Loucy (cell line): ENCODE data around the gene SH3BGRL2.

ENCODE experiments used
- H2AFZ ChIP-seq: fragments of 200-600 bp; sonication (generic); 2 replicates; pipeline ENCODE4 v1.6.0; 2016; ENCODE audit warnings: antibody characterized with exemption, mild to moderate bottlenecking, low read length, moderate library complexity
- H3F3A ChIP-seq: fragments of 200-600 bp; 2 replicates; pipeline ENCODE4 v1.6.0; 2016; ENCODE audit warnings: antibody characterized with exemption, low read depth, mild to moderate bottlenecking
- H3K27me3 ChIP-seq: fragments of 200-600 bp; sonication (generic); 2 replicates; pipeline ENCODE4 v1.6.1; 2014; ENCODE audit warnings: low read length, mild to moderate bottlenecking; ENCODE audit not compliant: insufficient read depth, poor library complexity, severe bottlenecking
- H3K36me3 ChIP-seq: fragments of 200-600 bp; sonication (generic); 2 replicates; pipeline ENCODE4 v1.6.1; 2016; ENCODE audit warnings: low read length; ENCODE audit not compliant: insufficient read depth
- H3K4me1 ChIP-seq: fragments of 200-600 bp; sonication (generic); 2 replicates; pipeline ENCODE4 v1.5.1; 2014; ENCODE audit warnings: low read length, mild to moderate bottlenecking; ENCODE audit not compliant: insufficient read depth, poor library complexity, severe bottlenecking
- H3K4me2 ChIP-seq: fragments of 200-600 bp; sonication (generic); 2 replicates; pipeline ENCODE4 v1.6.0; 2014; ENCODE audit warnings: antibody characterized with exemption, low read length, low read depth, mild to moderate bottlenecking; ENCODE audit not compliant: poor library complexity, severe bottlenecking
- H3K4me3 ChIP-seq: fragments of 200-600 bp; sonication (generic); 2 replicates; pipeline ENCODE4 v1.5.1; 2014; ENCODE audit warnings: low read length, mild to moderate bottlenecking, mixed read lengths; ENCODE audit not compliant: poor library complexity, severe bottlenecking
- H3K79me2 ChIP-seq: fragments of 200-600 bp; sonication (generic); 2 replicates; pipeline ENCODE4 v1.6.1; 2014; ENCODE audit warnings: low read length; ENCODE audit not compliant: insufficient read depth
- H3K9ac ChIP-seq: fragments of 200-600 bp; sonication (generic); 2 replicates; pipeline ENCODE4 v1.6.0; 2014; ENCODE audit warnings: mild to moderate bottlenecking, low read depth, low read length, moderate library complexity; ENCODE audit not compliant: poor library complexity, severe bottlenecking
- H3K9me2 ChIP-seq: fragments of 200-600 bp; sonication (generic); replicated peaks from 2 replicates; pipeline ENCODE4 v1.6.1; 2016; ENCODE audit warnings: low read depth, low read length, mixed read lengths
- H3K9me3 ChIP-seq: fragments of 200-600 bp; sonication (generic); 2 replicates; pipeline ENCODE4 v1.6.1; 2014; ENCODE audit warnings: mild to moderate bottlenecking, antibody characterized with exemption, low read length, low read depth; ENCODE audit not compliant: insufficient read depth
- H4K20me1 ChIP-seq: fragments of 200-600 bp; sonication (generic); 2 replicates; pipeline ENCODE4 v1.6.0; 2014; ENCODE audit warnings: antibody characterized with exemption, low read length, mild to moderate bottlenecking; ENCODE audit not compliant: insufficient read depth, poor library complexity, severe bottlenecking
- EZH2phosphoT487 ChIP-seq: fragments of 200-600 bp; IDR thresholded peaks from 2 replicates; pipeline ENCODE4 v1.6.1; 2018; ENCODE audit warnings: antibody characterized with exemption, mild to moderate bottlenecking, moderate library complexity, borderline replicate concordance
- TF ChIP-seq, protein P1 (sequence below): fragments of 200-600 bp; sonication (generic); conservative IDR thresholded peaks from 2 replicates; pipeline ENCODE4 v1.5.1; 2014; ENCODE audit warnings: mild to moderate bottlenecking, antibody characterized with exemption, low read length

The SH3BGRL2 gene

DNA sequence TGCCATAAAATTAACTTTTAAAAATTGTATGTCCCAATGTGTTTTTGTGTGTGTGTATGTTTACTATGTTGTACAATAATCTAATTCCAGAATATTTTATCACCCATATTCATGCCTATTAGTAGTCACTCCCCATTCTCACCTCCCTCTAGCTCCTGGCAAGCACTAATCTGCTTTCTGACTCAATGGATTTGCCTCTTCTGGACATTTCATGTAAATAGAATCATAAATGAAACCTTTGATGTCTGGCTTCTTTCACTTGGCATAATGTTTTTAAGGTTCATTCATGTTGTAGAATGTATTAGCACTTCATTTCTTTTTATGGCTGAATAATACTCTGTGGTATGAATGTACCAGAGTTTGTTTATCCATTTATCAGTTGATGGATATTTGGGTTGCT is 15.4 kb downstream of the SH3BGRL2 start:
- Histone ChIP-seq H3K27me3 (no peaks in the 10 kb centered on the region), H3K36me3 (no peaks in the 10 kb centered on the region)

DNA sequence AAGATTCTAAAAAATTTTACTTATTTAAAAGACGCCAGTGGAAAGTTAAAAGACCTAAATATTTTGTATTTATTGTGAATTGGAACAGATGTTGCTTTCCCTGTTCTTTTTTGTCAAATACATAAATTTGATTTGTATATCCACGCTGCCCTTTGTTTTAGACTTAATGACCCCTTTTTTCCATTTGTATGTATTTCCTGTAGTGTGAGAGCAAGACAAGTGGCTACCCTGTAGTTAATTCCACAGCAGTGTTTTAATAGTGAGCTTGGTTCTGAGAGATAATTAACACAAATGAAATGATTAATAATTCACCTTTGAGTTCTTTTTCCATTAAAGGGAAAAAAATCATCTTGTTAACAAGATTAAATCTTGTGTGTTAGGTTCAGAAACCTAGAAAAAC is 16.6 kb downstream of the SH3BGRL2 start:
- Histone ChIP-seq H3K4me2 (no peak overlapping the region), H3K9me3 (no peaks in the 10 kb centered on the region), H3K36me3 (no peaks in the 10 kb centered on the region), H3K4me3 (no peak overlapping the region), H3F3A (no peaks in the 10 kb centered on the region), H3K9me2 (no peaks in the 10 kb centered on the region), H3K79me2 (no peaks in the 10 kb centered on the region), H3K27me3 (no peaks in the 10 kb centered on the region), H2AFZ (no peak overlapping the region), H3K9ac (no peak overlapping the region), H4K20me1 (no peaks in the 10 kb centered on the region), H3K4me1 (no peaks in the 10 kb centered on the region)
- TF ChIP-seq, protein P1, sequence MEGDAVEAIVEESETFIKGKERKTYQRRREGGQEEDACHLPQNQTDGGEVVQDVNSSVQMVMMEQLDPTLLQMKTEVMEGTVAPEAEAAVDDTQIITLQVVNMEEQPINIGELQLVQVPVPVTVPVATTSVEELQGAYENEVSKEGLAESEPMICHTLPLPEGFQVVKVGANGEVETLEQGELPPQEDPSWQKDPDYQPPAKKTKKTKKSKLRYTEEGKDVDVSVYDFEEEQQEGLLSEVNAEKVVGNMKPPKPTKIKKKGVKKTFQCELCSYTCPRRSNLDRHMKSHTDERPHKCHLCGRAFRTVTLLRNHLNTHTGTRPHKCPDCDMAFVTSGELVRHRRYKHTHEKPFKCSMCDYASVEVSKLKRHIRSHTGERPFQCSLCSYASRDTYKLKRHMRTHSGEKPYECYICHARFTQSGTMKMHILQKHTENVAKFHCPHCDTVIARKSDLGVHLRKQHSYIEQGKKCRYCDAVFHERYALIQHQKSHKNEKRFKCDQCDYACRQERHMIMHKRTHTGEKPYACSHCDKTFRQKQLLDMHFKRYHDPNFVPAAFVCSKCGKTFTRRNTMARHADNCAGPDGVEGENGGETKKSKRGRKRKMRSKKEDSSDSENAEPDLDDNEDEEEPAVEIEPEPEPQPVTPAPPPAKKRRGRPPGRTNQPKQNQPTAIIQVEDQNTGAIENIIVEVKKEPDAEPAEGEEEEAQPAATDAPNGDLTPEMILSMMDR, result no peak
- no peak for TF ChIP-seq EZH2phosphoT487

More for the DNA sequence above, 15.4 kb downstream of the SH3BGRL2 start:
- Histone ChIP-seq H3F3A (no peaks in the 10 kb centered on the region), H3K79me2 (no peaks in the 10 kb centered on the region), H2AFZ (no peak overlapping the region), H3K4me1 (no peaks in the 10 kb centered on the region), H3K9me3 (no peaks in the 10 kb centered on the region), H3K4me3 (no peak overlapping the region), H4K20me1 (no peaks in the 10 kb centered on the region), H3K9me2 (no peaks in the 10 kb centered on the region), H3K9ac (no peak overlapping the region), H3K4me2 (no peak overlapping the region)
- TF ChIP-seq, protein P1, result no peak
- TF ChIP-seq EZH2phosphoT487, result no peak

DNA sequence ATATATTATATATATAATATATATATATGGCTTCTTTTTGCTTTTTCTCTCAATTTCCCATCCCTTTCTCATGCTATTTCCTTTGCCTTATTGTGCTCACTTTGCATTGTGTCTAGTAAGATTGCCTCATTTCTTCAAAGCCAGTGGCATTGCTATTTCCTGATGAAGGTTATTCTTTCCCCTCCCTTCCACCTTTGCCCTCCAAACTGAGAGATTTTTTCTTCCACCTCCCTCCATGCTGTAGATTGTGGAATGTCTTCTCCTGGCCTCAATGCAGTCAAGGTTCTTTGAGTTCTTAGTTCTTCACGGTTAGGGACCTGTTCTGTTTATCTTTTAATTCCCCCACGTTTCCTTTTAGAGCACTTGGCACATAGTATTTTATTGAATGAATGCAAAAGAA is 17.2 kb downstream of the SH3BGRL2 start:
- no peak overlapping the region for H3K4me3 ChIP-seq
- no peaks in the 10 kb centered on the region for H3K9me2 ChIP-seq
- H4K20me1 ChIP-seq, result no peaks in the 10 kb centered on the region
- no peaks in the 10 kb centered on the region for H3F3A ChIP-seq
- H3K9me3 ChIP-seq, result no peaks in the 10 kb centered on the region
- TF ChIP-seq EZH2phosphoT487, result no peak
- TF ChIP-seq, protein P1, result no peak
- no peaks in the 10 kb centered on the region for H3K36me3 ChIP-seq
- H3K4me2 ChIP-seq, result no peak overlapping the region
- no peaks in the 10 kb centered on the region for H3K4me1 ChIP-seq
- no peaks in the 10 kb centered on the region for H3K27me3 ChIP-seq
- H3K79me2 ChIP-seq, result no peaks in the 10 kb centered on the region
- no peak overlapping the region for H3K9ac ChIP-seq
- no peak overlapping the region for H2AFZ ChIP-seq
